Subcutaneous adipose tissue (tissue), 4 donors: ENCODE measurements around the gene MCEE. TPM values are rescaled to one million over a fixed set of nuclear protein-coding genes. Genes with fewer than 3 reads are reported as not detected.

Experiments
- total RNA-seq, 4 donors: library from RNA; depleted of rRNA; stranded (reverse); fragments of >200 nt; gene quantifications; one replicate each; pipeline ENCODE4 v1.1.0, GENCODE V29; 2016
- TF ChIP-seq, protein P1 (sequence below): fragments of 450-650 bp; IDR thresholded peaks from one replicate; pipeline ENCODE4 v1.5.1; 2016; ENCODE audit warnings: low read depth, mild to moderate bottlenecking, control low read depth, antibody characterized with exemption, moderate library complexity

Gene MCEE
- total RNA-seq, 4 donors from 2014 or later = 12.1 to 53.2 (median 21.1) TPM

DNA sequence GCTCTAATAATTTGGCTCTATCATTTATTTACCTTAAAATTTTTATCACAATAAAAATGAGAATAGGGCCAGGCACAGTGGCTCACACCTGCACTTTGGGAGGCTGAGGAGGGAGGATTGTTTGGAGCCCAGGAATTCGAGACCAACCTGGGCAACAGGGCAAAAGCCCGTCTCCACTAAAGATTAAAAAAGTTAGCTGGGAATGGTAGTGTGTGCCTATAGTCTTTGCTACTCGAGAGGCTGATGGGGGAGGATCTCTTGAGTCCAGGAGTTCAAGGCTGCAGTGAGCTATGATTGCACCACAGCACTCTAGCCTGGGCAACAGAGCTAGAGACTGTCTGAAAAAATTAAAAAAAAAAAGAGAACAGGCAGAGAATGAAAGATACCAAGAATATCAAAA, 6.1 kb upstream of the MCEE start:
- TF ChIP-seq, protein P1, sequence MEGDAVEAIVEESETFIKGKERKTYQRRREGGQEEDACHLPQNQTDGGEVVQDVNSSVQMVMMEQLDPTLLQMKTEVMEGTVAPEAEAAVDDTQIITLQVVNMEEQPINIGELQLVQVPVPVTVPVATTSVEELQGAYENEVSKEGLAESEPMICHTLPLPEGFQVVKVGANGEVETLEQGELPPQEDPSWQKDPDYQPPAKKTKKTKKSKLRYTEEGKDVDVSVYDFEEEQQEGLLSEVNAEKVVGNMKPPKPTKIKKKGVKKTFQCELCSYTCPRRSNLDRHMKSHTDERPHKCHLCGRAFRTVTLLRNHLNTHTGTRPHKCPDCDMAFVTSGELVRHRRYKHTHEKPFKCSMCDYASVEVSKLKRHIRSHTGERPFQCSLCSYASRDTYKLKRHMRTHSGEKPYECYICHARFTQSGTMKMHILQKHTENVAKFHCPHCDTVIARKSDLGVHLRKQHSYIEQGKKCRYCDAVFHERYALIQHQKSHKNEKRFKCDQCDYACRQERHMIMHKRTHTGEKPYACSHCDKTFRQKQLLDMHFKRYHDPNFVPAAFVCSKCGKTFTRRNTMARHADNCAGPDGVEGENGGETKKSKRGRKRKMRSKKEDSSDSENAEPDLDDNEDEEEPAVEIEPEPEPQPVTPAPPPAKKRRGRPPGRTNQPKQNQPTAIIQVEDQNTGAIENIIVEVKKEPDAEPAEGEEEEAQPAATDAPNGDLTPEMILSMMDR = no peak

DNA sequence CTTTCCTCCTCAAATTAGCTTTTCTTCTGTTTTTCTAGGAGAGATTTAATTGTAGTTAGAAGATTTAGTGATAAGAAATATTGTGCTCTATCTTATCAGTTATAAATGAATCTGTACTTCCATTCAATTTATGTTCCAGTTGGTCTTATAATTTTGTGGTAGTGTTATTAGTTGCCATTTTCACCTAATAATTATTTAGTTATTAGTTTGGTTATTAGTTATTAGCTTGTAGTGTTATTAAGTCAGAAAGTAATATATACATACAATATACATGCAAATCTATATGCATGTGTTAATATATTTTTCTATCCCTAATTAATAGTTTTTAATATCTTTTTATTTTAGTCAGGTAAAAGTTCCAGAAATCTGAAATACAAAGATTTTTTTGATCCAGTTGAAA, 3.6 kb upstream of the MCEE start:
- TF ChIP-seq, protein P1 = no peak

DNA sequence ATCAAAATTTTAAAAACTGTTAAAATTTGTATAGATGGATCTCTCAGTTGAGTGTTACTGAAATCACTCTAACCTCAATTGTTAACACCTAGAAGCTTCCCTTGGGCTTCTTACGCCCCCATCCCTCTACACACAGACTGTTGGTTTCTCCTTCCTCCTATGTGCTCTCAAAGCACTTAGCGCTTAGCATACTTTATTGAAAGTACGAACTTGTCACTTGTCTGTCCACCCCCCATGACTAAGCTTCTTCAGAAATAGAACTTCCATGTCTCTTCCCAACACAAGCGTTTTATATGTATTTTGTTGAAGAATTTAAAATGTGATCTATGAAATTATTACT, 846 bp upstream of the MCEE start:
- TF ChIP-seq, protein P1 = no peak

DNA sequence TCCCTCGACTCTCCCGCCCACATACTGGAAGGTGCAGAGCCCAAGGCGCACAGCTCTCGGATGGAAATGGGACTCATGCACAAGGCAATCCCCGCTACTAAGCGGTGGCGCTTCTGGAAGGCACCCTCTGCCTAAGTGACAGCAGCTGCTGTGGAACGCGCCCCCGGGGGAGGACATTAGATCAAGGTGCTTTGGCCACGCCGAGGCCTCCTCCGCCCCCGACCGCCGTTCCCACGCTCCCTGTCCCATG, 202 bp downstream of the MCEE start:
- TF ChIP-seq, protein P1 = no peak

DNA sequence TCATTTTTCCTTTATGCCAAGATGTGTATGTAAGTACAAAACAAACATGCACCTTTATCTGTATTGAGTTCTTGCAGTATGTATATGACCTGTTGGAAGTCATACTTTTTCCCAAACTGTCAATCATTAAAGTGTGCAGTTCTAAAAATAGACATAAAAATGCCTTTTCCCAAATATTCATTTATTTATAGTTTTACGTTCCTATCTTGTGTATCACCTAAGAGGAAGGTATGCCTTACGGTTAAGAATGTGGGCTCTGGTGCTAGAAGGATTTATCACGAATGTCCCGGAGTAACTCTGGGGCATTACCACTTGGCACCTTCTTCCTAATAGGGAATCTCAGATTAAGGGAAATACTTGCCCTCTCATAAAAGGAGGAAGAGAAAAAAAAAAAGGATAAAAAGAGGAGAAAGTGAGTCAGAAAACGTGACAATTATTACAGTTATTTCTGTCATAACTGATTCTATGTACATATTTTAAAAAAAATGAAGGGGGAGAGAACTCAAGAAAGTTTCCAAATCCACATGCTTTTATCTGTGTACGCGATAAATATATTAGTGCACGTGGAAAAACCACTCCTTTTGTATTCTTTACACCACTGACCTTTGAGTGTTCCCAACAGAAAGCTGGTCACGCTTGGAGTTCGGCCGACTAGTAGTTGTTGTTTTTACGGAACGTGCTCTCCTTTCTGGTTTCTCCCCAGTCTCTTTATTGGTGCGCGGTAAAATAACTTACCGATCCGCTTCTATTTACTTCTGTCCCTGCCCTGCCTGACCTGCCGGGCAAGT, 721 bp downstream of the MCEE start:
- TF ChIP-seq, protein P1 = no peak

DNA sequence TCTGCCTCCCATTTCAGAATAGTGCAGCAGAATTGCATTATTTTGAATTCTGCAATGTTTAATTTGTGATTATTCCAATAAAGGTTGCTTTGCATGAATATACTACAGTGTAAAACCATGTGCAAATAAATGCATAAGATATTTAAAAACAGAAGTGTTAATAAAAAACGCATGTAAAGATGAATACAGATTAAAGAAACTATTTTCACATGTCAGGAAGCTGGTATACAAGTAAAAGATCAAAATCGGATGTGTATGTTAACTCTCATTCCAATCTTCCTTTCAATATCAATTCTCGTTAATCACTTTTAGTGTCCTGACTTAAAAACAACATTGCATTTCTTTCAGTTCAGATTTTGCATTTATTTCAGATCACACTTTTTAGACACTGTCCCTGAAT, 3.1 kb downstream of the MCEE start:
- TF ChIP-seq, protein P1 = no peak

DNA sequence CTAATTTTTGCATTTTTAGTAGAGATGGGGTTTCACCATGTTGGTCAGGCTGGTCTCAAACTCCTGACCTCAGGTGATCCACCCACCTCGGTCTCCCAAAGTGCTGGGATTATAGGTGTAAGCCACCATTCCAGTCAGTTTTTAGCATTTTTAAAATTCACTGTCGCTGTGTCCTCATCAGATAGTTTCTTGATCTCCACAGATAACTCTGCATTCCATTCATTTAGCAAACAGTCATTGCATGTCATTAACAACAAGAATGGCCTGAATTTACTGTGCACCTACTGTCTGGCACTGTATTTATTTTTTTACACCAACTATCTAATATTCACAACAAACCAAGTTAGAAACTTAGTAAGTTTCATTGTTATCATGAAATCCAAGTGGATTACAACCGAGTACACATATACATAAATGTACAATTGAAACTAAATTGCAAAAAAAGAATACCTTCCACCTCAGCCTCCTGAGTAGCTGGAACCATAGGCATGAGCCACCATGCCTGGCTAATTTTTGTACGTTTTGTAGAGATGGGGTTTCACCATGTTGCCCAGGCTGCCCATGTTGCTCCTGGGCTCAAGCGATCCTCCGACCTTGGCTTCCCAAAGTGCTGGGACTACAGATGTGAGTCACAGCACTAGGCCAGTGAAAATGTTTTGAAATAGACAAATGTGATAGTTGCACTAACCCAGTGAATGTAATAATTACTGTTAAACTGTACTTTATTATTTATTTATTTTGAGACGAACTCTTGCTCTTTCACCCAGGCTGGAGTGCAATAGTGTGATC, 4.3 kb downstream of the MCEE start:
- TF ChIP-seq, protein P1 = no peak
